MM.1S (cell line): ENCODE measurements around the gene SRA1.

Experiments used
- DNase-seq: peaks from one replicate; pipeline ENCODE4 v3.0.0-alpha.2; 2015
- H2AFZ ChIP-seq: fragments of 300-600 bp; sonication (generic); 2 replicates; pipeline ENCODE4 v1.6.0; 2016; ENCODE audit warnings: antibody characterized with exemption, low read length
- H3F3A ChIP-seq: fragments of 300-600 bp; sonication (generic); 2 replicates; pipeline ENCODE4 v1.6.1; 2016; ENCODE audit warnings: mild to moderate bottlenecking, antibody characterized with exemption, low read length, moderate library complexity, mixed read lengths; ENCODE audit not compliant: insufficient read depth
- H3K27ac ChIP-seq: fragments of 300-600 bp; sonication (generic); 2 replicates; pipeline ENCODE4 v1.5.1; 2016; ENCODE audit warnings: mild to moderate bottlenecking, low read length
- H3K27me3 ChIP-seq: fragments of 300-600 bp; sonication (generic); replicated peaks from 2 replicates; pipeline ENCODE4 v1.6.0; 2016; ENCODE audit warnings: low read length; ENCODE audit not compliant: insufficient read depth
- H3K36me3 ChIP-seq: fragments of 300-600 bp; sonication (generic); replicated peaks from 2 replicates; pipeline ENCODE4 v1.6.1; 2016; ENCODE audit warnings: mild to moderate bottlenecking, low read length, mixed read lengths; ENCODE audit not compliant: insufficient read depth
- H3K4me1 ChIP-seq: fragments of 300-600 bp; sonication (generic); 2 replicates; pipeline ENCODE4 v1.6.1; 2016; ENCODE audit warnings: low read length, mixed read lengths
- H3K4me2 ChIP-seq: fragments of 300-600 bp; sonication (generic); 2 replicates; pipeline ENCODE4 v1.6.0; 2016; ENCODE audit warnings: low read depth, low read length
- H3K4me3 ChIP-seq: fragments of 300-600 bp; sonication (generic); 2 replicates; pipeline ENCODE4 v1.5.1; 2016; ENCODE audit warnings: low read length, mixed read lengths
- H3K79me2 ChIP-seq: fragments of 300-600 bp; sonication (generic); 2 replicates; pipeline ENCODE4 v1.6.1; 2016; ENCODE audit warnings: mixed run types, low read length, mixed read lengths
- H3K9ac ChIP-seq: fragments of 300-600 bp; sonication (generic); 2 replicates; pipeline ENCODE4 v1.6.1; 2016; ENCODE audit warnings: low read length, mixed read lengths
- H3K9me2 ChIP-seq: fragments of 300-600 bp; sonication (generic); replicated peaks from 2 replicates; pipeline ENCODE4 v1.6.1; 2016; ENCODE audit warnings: mild to moderate bottlenecking, low read length, mixed read lengths; ENCODE audit not compliant: insufficient read depth
- H3K9me3 ChIP-seq: fragments of 300-600 bp; sonication (generic); replicated peaks from 2 replicates; pipeline ENCODE4 v1.6.1; 2016; ENCODE audit warnings: mild to moderate bottlenecking, low read length, mixed read lengths; ENCODE audit not compliant: insufficient read depth
- H4K20me1 ChIP-seq: fragments of 300-600 bp; sonication (generic); 2 replicates; pipeline ENCODE4 v1.6.1; 2016; ENCODE audit warnings: mild to moderate bottlenecking, low read length, moderate library complexity, mixed read lengths; ENCODE audit not compliant: insufficient read depth
- CTCF ChIP-seq: fragments of 300-600 bp; sonication (generic); IDR thresholded peaks from 2 replicates; pipeline ENCODE4 v1.5.1; 2016; ENCODE audit warnings: antibody characterized with exemption, low read length, mixed read lengths
- EZH2 ChIP-seq: fragments of 300-600 bp; sonication (generic); optimal IDR thresholded peaks from 2 replicates; pipeline ENCODE3; 2017; ENCODE audit warnings: low read depth, mild to moderate bottlenecking, antibody characterized with exemption, low read length, mixed read lengths
- EZH2phosphoT487 ChIP-seq: fragments of 300-600 bp; sonication (generic); IDR thresholded peaks from 2 replicates; pipeline ENCODE4 v1.6.1; 2018; ENCODE audit warnings: antibody characterized with exemption, low read length

SRA1 gene

DNA sequence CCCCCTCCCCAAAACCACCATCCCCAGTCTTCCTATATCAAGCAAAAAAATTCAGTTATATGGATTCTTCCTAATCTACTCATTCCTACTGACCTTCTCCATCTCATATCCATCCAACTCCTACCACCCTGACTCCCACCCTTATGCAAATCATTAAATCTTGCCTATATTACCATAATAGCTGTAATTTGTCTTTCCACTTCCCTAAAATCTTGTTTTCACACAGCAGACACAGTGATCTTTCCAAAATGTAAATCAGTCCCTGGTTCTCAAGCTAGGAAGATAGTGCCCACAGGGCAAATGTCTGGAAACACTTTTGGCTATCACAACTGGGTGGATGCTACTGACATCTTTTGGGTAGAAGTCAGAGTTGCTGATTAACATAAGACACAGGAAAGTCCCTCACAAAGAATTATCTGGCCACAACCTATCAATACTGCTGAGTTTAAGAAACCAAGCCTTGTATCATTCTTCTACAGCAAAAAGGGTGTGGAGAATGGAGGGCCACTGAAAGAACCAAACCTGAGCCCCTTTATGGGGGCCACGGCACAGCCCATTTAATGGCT is 1.4 kb downstream of the SRA1 start:
- no peaks in the 10 kb centered on the region for H3K27me3 ChIP-seq
- H3K9ac ChIP-seq = peak overlapping the region; percentile 82; the same call in 1 of the 2 replicates
- peak overlapping the region; percentile 77 for H3K4me3 ChIP-seq
- H3K4me2 ChIP-seq = peak overlapping the region; percentile 87
- no peaks in the 10 kb centered on the region; the same call in 1 of the 2 replicates for H3F3A ChIP-seq
- no peaks in the 10 kb centered on the region for H3K36me3 ChIP-seq
- H4K20me1 ChIP-seq = 0 out of 2 replicates have a peak, but pooled peaks cover 4% of the 10 kb centered on the region
- no peaks in the 10 kb centered on the region for H3K9me2 ChIP-seq
- peaks cover 52% of the 10 kb centered on the region for H3K79me2 ChIP-seq
- TF ChIP-seq EZH2 (no peak), EZH2phosphoT487 (no peak), CTCF (no peak)
- H3K4me1 ChIP-seq = peaks cover 19% of the 10 kb centered on the region
- H3K27ac ChIP-seq = peak overlapping the region; percentile 55; the same call in 1 of the 2 replicates
- DNase-seq = peak; percentile 23
- H3K9me3 ChIP-seq = no peaks in the 10 kb centered on the region
- H2AFZ ChIP-seq = no peak overlapping the region

GRCh38 chr5:140554454-140554853 is 2.8 kb downstream of the SRA1 start:
- Histone ChIP-seq H3K4me1 (peaks cover 19% of the 10 kb centered on the region), H4K20me1 (0 out of 2 replicates have a peak, but pooled peaks cover 4% of the 10 kb centered on the region), H3K9me3 (no peaks in the 10 kb centered on the region), H3F3A (no peaks in the 10 kb centered on the region; the same call in 1 of the 2 replicates), H3K4me2 (no peak overlapping the region), H3K27ac (no peak overlapping the region), H3K9ac (no peak overlapping the region), H2AFZ (no peak overlapping the region), H3K9me2 (no peaks in the 10 kb centered on the region), H3K36me3 (0 out of 2 replicates have a peak, but pooled peaks cover 4% of the 10 kb centered on the region), H3K27me3 (no peaks in the 10 kb centered on the region), H3K79me2 (peaks cover 52% of the 10 kb centered on the region), H3K4me3 (no peak overlapping the region)
- DNase-seq = no peak
- TF ChIP-seq EZH2phosphoT487 (no peak), EZH2 (no peak)

DNA sequence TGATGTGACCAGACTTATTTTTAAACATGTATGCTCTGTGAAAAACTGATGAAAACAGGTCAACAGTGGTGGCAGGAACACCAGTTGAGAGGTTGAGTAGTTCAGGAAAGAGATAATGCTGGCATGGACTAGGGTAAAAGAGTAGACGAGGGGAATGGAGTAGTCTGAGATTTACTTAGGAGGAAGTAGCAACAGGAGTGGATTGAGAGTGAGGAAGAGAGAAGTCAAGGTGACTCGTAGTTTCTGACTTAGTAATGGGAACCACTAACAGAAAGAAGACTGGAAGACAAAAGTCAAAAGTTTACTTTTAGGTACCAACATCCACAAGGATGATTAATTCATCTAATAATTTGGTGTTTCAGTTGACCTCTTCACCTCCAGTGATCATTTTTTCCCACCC is 3.6 kb downstream of the SRA1 start:
- DNase-seq = no peak
- 0 out of 2 replicates have a peak, but pooled peaks cover 4% of the 10 kb centered on the region for H4K20me1 ChIP-seq
- no peak overlapping the region for H3K4me3 ChIP-seq
- no peak overlapping the region for H2AFZ ChIP-seq
- H3K9ac ChIP-seq = no peak overlapping the region
- no peaks in the 10 kb centered on the region for H3K27me3 ChIP-seq
- no peaks in the 10 kb centered on the region for H3K9me2 ChIP-seq
- H3K9me3 ChIP-seq = no peaks in the 10 kb centered on the region
- no peaks in the 10 kb centered on the region; the same call in 1 of the 2 replicates for H3F3A ChIP-seq
- no peak overlapping the region for H3K27ac ChIP-seq
- no peak for TF ChIP-seq CTCF
- no peak for TF ChIP-seq EZH2
- no peak for TF ChIP-seq EZH2phosphoT487
- H3K4me2 ChIP-seq = no peak overlapping the region
- H3K79me2 ChIP-seq = peaks cover 52% of the 10 kb centered on the region
- 0 out of 2 replicates have a peak, but pooled peaks cover 4% of the 10 kb centered on the region for H3K36me3 ChIP-seq
- peaks cover 19% of the 10 kb centered on the region for H3K4me1 ChIP-seq

GRCh38 chr5:140551872-140552271 is 5.4 kb downstream of the SRA1 start:
- Histone ChIP-seq H3K4me1 (peaks cover 15% of the 10 kb centered on the region), H3K4me3 (no peak overlapping the region), H3F3A (no peaks in the 10 kb centered on the region; the same call in 1 of the 2 replicates), H3K9ac (no peak overlapping the region), H3K9me2 (no peaks in the 10 kb centered on the region), H4K20me1 (0 out of 2 replicates have a peak, but pooled peaks cover 4% of the 10 kb centered on the region), H3K79me2 (peaks cover 48% of the 10 kb centered on the region), H3K4me2 (no peak overlapping the region), H2AFZ (no peak overlapping the region), H3K36me3 (0 out of 2 replicates have a peak, but pooled peaks cover 4% of the 10 kb centered on the region), H3K27me3 (no peaks in the 10 kb centered on the region), H3K27ac (no peak overlapping the region), H3K9me3 (no peaks in the 10 kb centered on the region)
- TF ChIP-seq EZH2phosphoT487 (no peak), CTCF (no peak), EZH2 (no peak)
- no peak for DNase-seq
